ENCODE data around the gene VPS4A.

- no peak for TF ChIP-seq ZNF70 (CRISPR knock-in tag; IDR thresholded peaks at IDR 0.05)
- no peak for TF ChIP-seq TOX (CRISPR knock-in tag; IDR thresholded peaks at IDR 0.05; ENCODE audit: borderline replicate concordance)
- no peak for TF ChIP-seq CSRNP3 (CRISPR knock-in tag; IDR thresholded peaks at IDR 0.05)
- no peak for TF ChIP-seq PATZ1 (CRISPR knock-in tag; IDR thresholded peaks at IDR 0.05; ENCODE audit: borderline replicate concordance)
- TF ChIP-seq SNAI2 (CRISPR knock-in tag; IDR thresholded peaks at IDR 0.05), result no peak
These were observed 55.3 kb downstream of the VPS4A start for GRCh38 chr16:69366431-69366830.
